GM10847 (cell line): ENCODE results near the gene EFCAB13.

ENCODE experiments used
- POLR2A ChIP-seq: IDR thresholded peaks from 2 replicates; pipeline ENCODE4 v1.6.1; 2011; ENCODE audit not compliant: insufficient read length; ENCODE audit errors: extremely low read depth

EFCAB13 gene, protein sequence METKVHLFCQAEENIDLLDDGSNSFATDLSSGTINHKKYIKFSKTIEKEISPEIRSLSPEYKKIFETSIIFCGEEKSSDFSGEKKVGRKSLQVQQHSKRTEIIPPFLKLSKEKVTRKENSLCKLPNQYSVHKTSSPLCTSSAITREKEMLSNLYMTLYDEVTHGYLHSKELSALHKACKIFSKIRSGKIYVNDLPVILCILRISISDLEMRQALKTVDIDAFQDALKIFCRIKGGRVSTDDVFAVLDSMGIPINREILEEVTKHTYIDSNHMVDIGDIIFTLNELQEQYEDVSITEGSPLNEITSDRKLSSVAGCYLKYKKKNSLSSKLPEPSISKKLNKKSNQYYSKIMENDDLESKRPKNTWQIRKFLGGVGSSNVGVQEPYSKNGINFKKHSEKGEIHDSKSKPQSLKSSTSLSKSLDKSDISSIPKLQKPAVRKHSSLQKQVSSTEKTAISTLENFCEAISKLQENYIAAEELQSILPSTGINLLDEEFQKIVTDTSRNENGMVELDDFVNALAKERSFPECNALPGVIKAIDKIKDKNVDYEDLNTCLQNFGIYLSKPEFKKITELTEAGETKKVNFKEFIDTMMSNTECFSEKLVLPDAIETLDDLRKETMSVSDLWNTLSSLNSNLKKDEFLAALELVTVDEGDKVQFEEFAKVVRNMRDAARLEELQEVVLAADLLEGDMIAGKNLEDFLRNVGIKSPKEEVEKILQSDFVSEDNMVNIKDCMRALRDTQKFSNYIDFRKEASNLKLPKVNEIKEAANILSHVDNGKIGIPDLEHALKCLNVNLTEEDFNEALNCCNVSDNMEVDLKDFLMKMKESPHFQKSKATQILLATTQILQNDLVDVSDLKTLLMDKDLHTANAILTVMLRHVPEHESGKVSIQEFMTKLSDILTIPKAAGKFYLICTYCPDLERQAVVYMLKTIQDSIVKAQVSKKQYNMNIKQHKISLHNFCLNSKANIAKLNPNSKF

DNA sequence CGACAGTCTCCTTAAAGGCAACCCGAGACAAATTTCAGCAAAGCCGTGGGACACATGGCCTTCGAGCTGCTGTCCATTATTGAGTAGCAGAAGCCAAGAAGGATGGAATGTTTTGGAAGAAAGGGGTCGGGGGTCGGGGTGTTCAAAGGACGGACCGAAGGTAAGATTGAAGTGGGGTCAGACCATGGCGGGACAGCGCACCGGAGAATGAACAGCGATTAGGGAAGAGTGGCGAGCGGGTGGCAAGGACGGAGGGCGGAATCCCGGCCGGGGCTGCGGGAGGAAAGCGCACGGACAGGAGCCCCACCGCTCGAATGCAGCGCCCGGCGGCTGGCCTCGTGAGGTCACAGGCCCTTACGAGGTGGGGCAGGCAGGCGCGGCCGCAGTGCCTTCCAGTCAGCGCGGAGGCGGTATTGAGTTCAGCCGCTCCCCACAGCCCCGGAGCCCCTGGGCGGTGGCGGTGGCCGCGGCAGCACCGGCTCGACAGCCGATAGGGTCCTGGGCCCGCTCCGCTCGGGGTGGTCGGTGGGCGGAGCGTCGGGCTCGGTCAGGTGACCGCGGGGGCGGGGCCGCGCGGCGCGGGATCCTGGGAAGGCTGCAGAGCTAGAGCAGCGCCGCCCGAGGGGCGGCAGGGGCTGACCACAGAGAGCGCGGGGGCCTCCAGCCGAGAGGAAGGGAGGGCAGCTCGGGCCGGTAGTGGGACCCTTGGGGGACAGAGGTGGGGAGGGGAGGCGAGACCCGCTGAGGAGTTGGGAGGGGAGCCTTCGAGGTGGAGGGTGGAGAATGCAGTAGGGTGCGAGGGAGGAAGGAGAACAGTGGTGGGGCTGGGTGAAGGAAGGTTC is at the start of gene EFCAB13:
Gene EFCAB13, plus strand, starts transcription at position 574 of the 842 bp plus-strand sequence. CDS start 4,399 bp downstream, outside the sequence.
- TF ChIP-seq POLR2A, result peak; percentile 81

DNA sequence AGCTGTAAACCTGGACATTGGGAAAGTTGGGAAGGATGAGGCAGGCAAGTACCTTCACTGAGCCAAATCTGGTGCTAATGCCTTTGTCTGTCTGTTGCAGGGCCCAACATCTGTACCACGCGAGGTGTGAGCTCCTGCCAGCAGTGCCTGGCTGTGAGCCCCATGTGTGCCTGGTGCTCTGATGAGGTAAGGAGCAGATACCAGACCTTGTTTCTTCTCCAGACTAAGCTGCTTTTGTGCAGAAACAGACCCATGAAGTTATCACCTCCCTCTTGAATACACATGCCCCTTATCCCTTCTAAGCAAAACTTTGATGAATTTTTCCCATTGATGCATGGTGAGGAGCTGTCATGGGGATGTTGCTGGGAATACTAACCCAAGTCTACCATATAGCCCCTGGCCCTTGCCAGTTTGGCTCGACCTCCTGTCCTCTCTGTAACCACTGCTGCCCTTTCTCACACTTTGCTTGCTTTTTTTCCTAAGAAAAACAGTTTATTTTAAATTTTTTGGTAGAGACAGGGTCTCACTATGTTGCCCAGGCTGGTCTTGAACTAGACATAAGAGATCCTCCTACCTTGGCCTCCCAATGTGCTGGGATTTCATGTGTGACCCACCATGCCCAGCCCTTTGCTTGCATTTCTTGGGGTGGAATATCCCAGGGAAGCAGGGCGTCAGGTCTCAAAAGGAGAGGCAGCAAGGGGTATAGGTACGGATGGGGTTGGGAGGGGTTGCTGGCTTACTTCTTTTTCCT is 49.3 kb upstream of the EFCAB13 start:
- TF ChIP-seq POLR2A, result no peak

DNA sequence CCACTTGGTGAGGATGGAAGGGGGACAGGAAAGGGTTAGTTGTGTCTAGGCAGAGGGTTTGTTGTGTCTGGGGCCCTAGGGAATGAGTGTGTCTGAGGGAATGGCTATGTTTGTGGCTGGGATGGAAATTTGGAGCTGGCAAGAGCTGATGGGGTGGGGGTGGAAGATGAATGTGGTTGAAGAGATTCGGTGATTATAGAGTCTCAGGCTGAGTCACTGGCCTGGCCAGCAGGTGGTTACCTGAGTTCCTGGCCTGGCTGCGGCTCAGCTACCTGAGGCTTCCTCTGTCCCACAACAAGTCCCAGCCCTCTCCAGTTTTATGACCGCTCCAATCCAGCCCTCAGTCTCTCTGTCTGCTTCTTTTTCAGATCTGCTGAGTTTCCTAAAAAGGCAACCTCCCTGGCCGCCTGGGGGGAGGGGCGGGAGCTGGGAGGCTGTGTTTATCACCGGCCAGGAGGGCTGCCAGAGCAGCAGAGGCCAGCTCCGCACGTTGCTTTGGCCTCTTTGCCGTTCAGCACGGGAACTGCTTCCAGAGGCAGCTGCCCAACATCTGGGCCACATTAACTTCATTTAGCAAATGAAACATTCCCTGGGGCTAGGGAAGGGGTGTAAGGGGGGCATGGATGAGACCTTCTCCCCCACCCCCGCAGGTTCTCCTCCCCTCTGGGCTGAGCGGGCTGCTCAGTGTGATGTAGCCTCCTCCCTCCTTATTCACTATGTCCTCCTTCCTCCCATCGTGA is 48.3 kb upstream of the EFCAB13 start:
- TF ChIP-seq POLR2A, result no peak

DNA sequence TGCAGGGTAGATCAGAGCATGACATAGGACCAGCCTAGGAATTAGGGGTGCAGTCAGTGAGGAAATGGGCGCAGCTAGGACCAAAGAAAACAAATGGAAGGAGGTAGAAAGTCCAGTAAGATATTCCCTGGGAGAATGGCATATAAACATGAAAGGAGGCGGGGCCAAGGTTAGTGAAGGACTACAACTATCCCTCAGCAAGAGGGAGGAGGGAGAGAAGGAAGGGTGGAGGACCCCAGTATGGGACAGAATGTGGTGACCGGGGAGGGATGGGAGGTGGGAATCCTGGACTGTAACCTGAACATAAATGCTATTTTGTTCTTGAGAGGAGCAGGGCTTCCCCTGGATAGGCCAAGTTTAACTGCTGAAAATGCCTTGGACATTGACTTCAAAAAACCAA is 47.3 kb upstream of the EFCAB13 start:
- TF ChIP-seq POLR2A, result no peak

DNA sequence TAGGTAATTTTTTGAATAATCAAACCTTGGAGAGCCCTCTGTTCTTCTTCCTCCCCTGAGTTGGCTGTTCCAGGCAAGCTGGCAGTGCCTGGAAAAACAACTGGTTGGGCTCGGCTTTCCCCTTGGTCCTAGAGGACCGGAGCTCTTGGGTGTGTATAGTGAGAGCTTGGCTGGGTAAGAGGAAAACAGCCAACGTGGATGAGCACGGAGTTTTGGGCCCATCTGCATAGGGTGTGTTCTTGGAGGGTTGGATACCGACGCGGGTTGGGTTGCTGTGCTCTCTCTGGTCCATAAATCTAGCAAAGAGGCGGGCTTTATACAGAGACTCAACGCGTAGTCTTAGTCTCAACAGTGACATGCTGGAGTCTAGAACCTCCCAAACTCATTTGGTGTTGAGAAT is 46.9 kb upstream of the EFCAB13 start:
- no peak for TF ChIP-seq POLR2A

DNA sequence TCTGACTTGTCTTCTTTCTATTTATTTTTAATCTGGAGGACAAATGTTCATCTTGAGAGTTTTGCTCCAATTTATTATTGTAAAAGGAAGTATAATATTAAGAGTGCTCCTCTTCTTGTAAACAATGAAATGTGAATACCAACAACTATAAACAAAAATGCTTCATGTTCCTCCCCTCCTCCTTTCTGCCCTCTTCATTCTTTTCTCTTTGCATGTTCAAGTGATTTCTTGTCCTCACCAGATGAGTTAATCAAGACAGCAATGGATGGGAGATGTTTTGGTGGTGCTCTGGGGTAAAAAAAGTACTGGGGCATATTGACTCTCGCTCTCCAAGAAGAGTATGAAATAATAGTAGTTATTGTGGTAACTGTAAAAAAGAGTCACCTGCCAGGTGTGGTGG is 45.8 kb upstream of the EFCAB13 start:
- no peak for TF ChIP-seq POLR2A

DNA sequence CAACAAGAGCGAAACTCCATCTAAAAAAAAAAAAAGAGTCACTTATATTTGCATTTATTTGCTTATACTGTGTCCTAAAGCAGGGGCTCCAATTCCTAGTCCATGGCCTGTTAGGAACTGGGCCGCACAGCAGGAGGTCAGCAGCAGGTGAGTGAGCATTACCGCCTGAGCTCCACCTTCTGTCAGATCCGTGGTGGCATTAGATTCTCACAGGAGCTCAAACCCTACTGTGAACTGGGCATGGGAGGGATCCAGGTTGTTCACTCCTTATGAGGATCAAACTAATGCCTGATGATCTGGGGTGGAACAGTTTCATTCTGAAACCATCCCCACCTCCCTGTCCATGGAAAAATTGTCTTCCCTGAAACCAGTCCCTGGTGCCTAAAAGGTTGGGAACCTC is 45.2 kb upstream of the EFCAB13 start:
- no peak for TF ChIP-seq POLR2A

DNA sequence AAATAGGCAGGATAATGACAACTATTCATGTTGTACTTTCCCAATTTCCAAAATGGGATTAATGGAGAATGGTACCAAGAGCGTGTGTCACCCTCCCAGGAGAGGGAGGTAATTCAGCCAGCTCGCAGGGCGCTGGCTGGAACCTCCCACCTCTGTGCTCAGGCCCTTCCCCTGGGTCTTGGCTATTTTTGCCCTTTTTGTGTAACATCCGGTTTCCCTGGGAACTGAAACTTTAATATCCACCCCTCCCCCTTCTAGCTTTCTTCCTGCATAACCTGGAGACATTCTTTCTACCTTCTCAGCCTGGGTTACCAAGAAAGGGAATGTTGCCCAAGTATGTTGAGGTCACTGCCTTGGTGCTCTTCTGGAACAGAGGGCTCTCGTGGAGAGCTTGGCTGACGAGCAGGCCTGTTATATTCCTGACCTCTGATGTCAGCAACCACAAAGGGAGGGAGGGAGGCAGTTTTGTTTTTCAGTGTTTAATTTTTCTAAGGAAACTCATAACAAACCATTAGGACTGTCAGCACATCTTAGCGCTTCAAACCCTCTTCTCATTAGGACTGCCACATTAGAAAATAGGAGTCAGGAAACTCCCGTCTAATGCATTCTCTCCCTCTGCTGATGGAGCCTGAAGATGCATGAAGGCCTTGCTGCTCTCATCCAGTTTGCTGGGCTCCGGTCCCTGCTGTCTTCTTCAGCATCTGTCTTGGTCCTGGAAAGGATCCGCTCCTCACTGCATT is 44.5 kb upstream of the EFCAB13 start:
- TF ChIP-seq POLR2A, result no peak

DNA sequence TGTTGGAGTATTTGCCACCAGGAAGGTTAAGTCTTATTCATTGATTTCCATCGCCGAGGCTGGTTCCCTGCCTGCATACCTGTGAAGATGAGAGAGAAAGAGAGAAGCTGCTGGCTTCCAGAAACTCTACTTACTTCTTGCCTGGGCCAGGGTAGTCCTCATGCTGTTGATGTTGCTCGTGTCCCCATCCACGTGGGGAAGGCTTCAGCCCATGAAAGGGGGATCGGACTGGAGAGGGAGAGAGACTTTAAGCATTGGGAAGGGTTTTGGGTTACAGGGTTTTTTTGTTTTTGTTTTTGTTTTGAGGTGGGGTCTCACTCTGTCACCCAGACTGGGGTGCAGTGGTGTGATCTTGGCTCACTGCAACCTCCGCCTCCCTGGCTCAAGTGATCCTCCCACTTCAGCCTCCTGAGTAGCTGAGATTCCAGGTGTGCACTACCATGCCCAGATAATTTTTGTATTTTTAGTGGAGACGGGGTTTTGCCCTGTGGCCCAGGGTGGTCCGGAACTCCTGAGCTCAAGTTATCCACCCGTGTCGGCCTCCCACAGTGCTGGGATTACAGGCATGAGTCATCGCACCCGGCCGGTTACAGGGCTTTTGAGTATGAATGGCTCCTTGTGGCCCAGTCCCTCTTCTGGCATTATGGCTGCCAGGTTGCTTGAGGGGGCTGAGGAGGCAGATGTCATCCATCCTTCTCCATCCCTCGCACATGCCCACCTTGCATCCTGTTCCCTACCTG is 43.5 kb upstream of the EFCAB13 start:
- TF ChIP-seq POLR2A, result no peak

DNA sequence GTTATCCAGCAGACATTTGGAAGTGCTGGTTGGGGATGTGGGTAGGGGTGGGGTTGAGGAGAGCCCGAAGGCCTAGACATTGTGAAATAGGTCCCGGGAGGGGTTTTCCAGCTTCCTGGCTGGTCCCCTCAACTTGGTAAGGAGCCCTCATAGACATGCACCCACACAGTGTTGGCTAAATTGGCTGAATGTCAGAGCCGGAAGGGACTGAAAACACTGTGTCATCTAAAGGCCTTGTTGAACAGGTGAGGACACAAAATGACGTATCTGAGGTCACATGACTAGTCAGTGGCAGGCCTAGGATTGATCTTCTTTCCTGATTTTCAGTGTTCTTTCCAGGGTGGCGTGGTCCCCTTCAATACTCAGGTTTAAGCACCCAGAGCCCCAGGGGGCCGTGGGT is 42.5 kb upstream of the EFCAB13 start:
- no peak for TF ChIP-seq POLR2A

DNA sequence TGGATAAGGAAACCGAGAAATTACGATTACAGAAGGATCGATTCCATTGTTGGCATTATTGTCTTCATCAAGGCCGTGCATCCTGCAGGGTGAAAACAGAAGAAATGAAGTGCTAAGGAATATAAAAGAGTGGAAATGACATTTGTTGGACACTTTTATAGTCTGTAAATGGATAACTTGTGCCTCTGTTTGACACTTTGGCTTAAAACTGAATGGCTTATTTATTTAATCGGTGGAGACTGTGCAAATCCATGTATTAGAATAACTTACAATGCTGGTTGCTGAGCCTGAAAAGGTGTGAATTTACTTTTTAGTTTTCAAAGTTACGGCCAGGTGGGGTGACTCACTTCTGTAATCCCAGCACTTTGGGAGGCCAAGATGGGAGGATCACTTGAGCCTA is 38.8 kb upstream of the EFCAB13 start:
- no peak for TF ChIP-seq POLR2A

DNA sequence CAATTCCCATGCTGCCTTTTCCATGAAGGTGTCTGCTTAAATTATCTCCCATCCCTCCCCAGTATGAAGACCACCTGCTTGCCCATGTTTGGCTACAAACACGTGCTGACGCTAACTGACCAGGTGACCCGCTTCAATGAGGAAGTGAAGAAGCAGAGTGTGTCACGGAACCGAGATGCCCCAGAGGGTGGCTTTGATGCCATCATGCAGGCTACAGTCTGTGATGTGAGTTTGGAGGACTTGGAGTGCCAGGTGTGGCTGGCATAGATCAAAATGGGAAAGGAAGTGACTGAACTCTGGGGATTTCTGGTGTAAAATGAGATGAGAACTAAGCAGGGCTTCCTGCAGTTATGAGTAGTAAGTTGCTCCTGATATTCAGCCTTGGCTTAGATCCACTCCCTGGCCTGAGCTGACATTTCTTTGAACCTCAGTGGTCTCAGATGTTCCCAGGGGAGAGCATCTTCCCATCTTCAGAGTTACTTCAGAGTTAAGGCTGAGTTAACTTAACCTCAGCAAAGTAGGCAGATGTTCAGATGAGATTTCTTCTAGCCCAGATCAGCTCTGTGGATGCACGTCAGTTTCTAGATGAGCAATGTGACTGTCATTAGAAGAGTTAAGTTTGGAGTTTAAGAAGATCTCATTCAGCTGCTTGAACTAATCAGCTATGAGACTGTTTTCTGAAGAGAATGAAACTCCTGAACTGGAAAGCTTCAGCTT is 37.4 kb upstream of the EFCAB13 start:
- no peak for TF ChIP-seq POLR2A
